Liver (tissue), 9 donors: Measurements from ENCODE around the gene GFI1. TPM values are rescaled to one million over a fixed set of nuclear protein-coding genes. Genes with fewer than 3 reads are reported as not detected.

Experiments
- DNase-seq: peaks from one replicate; pipeline ENCODE4 v3.0.0-alpha.2; 2017; ENCODE audit warnings: low spot score
- H3K27ac ChIP-seq, 2 donors: one replicate each; pipeline ENCODE4 v1.7.0; 2013; ENCODE audit warnings: inconsistent platforms in 2 of 2, low read length in 2 of 2, control low read depth in 1 of 2, low read depth in 1 of 2, mild to moderate bottlenecking in 1 of 2
- H3K27me3 ChIP-seq, 4 donors: one replicate each; pipeline versions ENCODE4 v1.6.1 to v1.7.0; 2013; ENCODE audit warnings: low read length in 3 of 4, inconsistent platforms in 1 of 4, mild to moderate bottlenecking in 1 of 4, moderate library complexity in 1 of 4; ENCODE audit not compliant: control insufficient read depth in 4 of 4, insufficient read depth in 4 of 4
- H3K36me3 ChIP-seq, 4 donors: one replicate each; pipeline versions ENCODE4 v1.6.1 to v1.7.0; 2013; ENCODE audit warnings: low read length in 3 of 4, mild to moderate bottlenecking in 3 of 4, low read depth in 1 of 4, moderate library complexity in 1 of 4; ENCODE audit not compliant: control insufficient read depth in 4 of 4, insufficient read depth in 3 of 4
- H3K4me1 ChIP-seq, 4 donors: one replicate each; pipeline versions ENCODE4 v1.6.1 to v1.7.0; 2013; ENCODE audit warnings: low read length in 3 of 4, mild to moderate bottlenecking in 3 of 4, moderate library complexity in 1 of 4; ENCODE audit not compliant: control insufficient read depth in 4 of 4, insufficient read depth in 4 of 4
- H3K4me3 ChIP-seq, 3 donors: one replicate each; pipeline versions ENCODE4 v1.6.1 to v1.7.0; 2013; ENCODE audit warnings: low read length in 3 of 3, control low read depth in 1 of 3, low read depth in 1 of 3, mild to moderate bottlenecking in 1 of 3
- H3K9ac ChIP-seq, 2 donors: one replicate each; pipeline ENCODE4 v1.7.0; 2013; ENCODE audit warnings: low read length in 2 of 2, mild to moderate bottlenecking in 2 of 2, moderate library complexity in 2 of 2, control low read depth in 1 of 2, low read depth in 1 of 2
- H3K9me3 ChIP-seq, 4 donors: one replicate each; pipeline versions ENCODE4 v1.6.1 to v1.7.0; 2013; ENCODE audit warnings: low read length in 3 of 4; ENCODE audit not compliant: control insufficient read depth in 4 of 4
- EGR1 ChIP-seq, 2 donors: IDR thresholded peaks; 2 replicates each; pipeline ENCODE4 v1.6.1; 2016 to 2018; ENCODE audit warnings: antibody characterized with exemption in 2 of 2, low read depth in 2 of 2
- FOXA1 ChIP-seq: IDR thresholded peaks from 2 replicates; pipeline ENCODE4 v1.6.1; 2016; ENCODE audit warnings: antibody characterized with exemption
- FOXA2 ChIP-seq: IDR thresholded peaks from 2 replicates; pipeline ENCODE4 v1.6.1; 2016; ENCODE audit warnings: antibody characterized with exemption
- GABPA ChIP-seq, 2 donors: IDR thresholded peaks in 1 of 2; conservative IDR thresholded peaks in 1 of 2; 2 replicates each; pipeline ENCODE4 v1.6.1; 2016; ENCODE audit warnings: antibody characterized with exemption in 2 of 2, mild to moderate bottlenecking in 1 of 2, moderate library complexity in 1 of 2
- HNF4A ChIP-seq, 2 donors: conservative IDR thresholded peaks; 2 replicates each; pipeline ENCODE4 v1.6.1; 2016; ENCODE audit warnings: antibody characterized with exemption in 2 of 2, mild to moderate bottlenecking in 2 of 2
- HNF4G ChIP-seq: IDR thresholded peaks from 2 replicates; pipeline ENCODE4 v1.6.1; 2016; ENCODE audit warnings: antibody characterized with exemption
- JUND ChIP-seq, 2 donors: IDR thresholded peaks; 2 replicates each; pipeline ENCODE4 v1.6.1; 2016; ENCODE audit warnings: antibody characterized with exemption in 2 of 2
- NR2F2 ChIP-seq: IDR thresholded peaks from 2 replicates; pipeline ENCODE4 v1.6.1; 2016; ENCODE audit warnings: antibody characterized with exemption
- RAD21 ChIP-seq, 2 donors: IDR thresholded peaks; 2 replicates each; pipeline ENCODE4 v1.6.1; 2016; ENCODE audit warnings: antibody characterized with exemption in 2 of 2, mild to moderate bottlenecking in 2 of 2
- RXRA ChIP-seq, 2 donors: IDR thresholded peaks; 2 replicates each; pipeline ENCODE4 v1.6.1; 2017 to 2018; ENCODE audit warnings: antibody characterized with exemption in 2 of 2, mild to moderate bottlenecking in 1 of 2
- SP1 ChIP-seq: IDR thresholded peaks from 2 replicates; pipeline ENCODE4 v1.6.1; 2018; ENCODE audit warnings: antibody characterized with exemption, mild to moderate bottlenecking
- TAF1 ChIP-seq: conservative IDR thresholded peaks from 2 replicates; pipeline ENCODE4 v1.6.1; 2016; ENCODE audit warnings: antibody characterized with exemption, mild to moderate bottlenecking
- YY1 ChIP-seq: IDR thresholded peaks from 2 replicates; pipeline ENCODE4 v1.6.1; 2016; ENCODE audit warnings: antibody characterized with exemption, mild to moderate bottlenecking
- WGBS: extraction: QIAGEN DNeasy Blood & Tissue Kit; methylation state at CpG from one replicate; pipeline ENCODE4 v1.1.7; 2013; 5-methylcytosine and 5-hydroxymethylcytosine counted together
- polyA plus RNA-seq, 2 donors: library from polyadenylated mRNA; stranded (reverse) in 1 of 2; unstranded in 1 of 2; fragments of 200-250 nt in 1 of 2; fragments of >200 nt in 1 of 2; fragmentation: Nextera tagmentation in 1 of 2; extraction: Ambion mirVana in 1 of 2; gene quantifications; one replicate each; pipeline versions ENCODE4 v1.2.1 to v1.2.3, GENCODE V29; 2013 to 2015
- total RNA-seq, 2 donors: library from RNA; depleted of rRNA; stranded (reverse); fragments of >200 nt; gene quantifications; one replicate each; pipeline ENCODE4 v1.2.3, GENCODE V29; 2014
- TF ChIP-seq, protein P1 (sequence below): IDR thresholded peaks from 2 replicates; pipeline ENCODE4 v1.6.1; 2016; ENCODE audit warnings: antibody characterized with exemption, mild to moderate bottlenecking
- TF ChIP-seq, protein P2 (sequence below): IDR thresholded peaks from 2 replicates; pipeline ENCODE4 v1.6.1; 2016; ENCODE audit warnings: antibody characterized with exemption
- TF ChIP-seq, protein P3 (sequence below): IDR thresholded peaks from 2 replicates; pipeline ENCODE4 v1.6.1; 2016; ENCODE audit warnings: antibody characterized with exemption
- TF ChIP-seq, protein P4 (sequence below): IDR thresholded peaks from 2 replicates; pipeline ENCODE4 v1.6.1; 2016; ENCODE audit warnings: antibody characterized with exemption
- TF ChIP-seq, protein P5 (sequence below): fragments of 150-350 bp; IDR thresholded peaks from 2 replicates; pipeline ENCODE4 v1.5.1; 2017; ENCODE audit warnings: improper control_type of control experiment, low read depth, low read length; ENCODE audit not compliant: missing input control
- donor health status: healthy.
- donor health status: healthy.
- donor health status: healthy.
- donor health status: healthy.
- donor health status: healthy.

GFI1 gene
- total and polyA plus RNA-seq, 4 donors, result 0.22 to 3.9 (median 0.55) TPM

DNA sequence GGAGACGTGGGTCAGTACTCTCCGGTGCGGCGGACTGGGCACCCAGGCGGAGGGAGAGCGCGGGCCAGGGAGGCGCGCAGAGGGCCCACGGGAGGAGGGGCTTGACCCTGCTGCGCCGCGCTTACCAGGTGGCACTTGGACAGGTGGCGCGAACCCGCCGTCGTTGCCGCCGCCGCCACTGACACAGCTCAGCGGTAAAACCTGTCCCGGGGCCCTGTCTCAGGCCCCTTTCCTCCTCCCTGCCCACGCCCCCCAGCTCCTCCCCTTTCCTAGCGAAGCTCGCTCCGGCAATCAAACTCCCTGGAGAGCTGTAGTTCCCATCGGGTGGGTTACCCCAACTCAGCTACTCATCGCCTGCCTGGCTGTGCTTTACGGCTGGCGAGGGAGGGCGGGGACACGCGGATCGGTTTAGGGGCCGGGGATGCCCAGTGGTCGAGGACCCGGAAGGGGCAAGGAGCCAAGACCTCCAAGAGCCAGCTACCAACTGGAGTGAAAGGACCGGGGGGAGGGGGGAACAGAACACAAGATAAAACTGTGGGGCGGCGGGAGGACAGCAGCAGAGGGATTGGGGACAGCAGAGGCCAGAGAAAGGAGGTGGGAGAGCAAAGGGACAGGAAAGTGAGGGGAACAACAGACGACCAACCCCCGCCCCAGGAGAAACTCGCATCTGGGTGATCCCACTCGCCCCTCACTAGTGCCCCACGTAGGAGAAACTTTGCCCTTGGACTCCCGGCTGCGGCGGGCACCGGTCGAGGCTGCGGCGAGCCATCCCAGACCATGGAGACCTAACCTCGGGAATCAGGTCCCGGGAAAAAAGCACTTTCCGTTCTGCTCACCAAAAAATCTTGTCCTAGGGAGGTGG is 2.9 kb downstream of the GFI1 start:
- 3% methylated on average over 56 of the region's 56 CpGs for whole genome bisulfite sequencing
- Histone ChIP-seq H3K4me3 (peak overlapping the region in 2 of 3 donors; percentile 32 to 71), H3K27me3 (peaks cover 0 to 14% (median 3%) of the 10 kb centered on the region in 4 donors), H3K4me1 (peaks cover 28 to 62% (median 54%) of the 10 kb centered on the region in 4 donors), H3K9ac (no peak overlapping the region), H3K27ac (no peak overlapping the region), H3K36me3 (no peaks in the 10 kb centered on the region), H3K9me3 (no peaks in the 10 kb centered on the region)
- DNase-seq, result no peak
- TF ChIP-seq, protein P1, sequence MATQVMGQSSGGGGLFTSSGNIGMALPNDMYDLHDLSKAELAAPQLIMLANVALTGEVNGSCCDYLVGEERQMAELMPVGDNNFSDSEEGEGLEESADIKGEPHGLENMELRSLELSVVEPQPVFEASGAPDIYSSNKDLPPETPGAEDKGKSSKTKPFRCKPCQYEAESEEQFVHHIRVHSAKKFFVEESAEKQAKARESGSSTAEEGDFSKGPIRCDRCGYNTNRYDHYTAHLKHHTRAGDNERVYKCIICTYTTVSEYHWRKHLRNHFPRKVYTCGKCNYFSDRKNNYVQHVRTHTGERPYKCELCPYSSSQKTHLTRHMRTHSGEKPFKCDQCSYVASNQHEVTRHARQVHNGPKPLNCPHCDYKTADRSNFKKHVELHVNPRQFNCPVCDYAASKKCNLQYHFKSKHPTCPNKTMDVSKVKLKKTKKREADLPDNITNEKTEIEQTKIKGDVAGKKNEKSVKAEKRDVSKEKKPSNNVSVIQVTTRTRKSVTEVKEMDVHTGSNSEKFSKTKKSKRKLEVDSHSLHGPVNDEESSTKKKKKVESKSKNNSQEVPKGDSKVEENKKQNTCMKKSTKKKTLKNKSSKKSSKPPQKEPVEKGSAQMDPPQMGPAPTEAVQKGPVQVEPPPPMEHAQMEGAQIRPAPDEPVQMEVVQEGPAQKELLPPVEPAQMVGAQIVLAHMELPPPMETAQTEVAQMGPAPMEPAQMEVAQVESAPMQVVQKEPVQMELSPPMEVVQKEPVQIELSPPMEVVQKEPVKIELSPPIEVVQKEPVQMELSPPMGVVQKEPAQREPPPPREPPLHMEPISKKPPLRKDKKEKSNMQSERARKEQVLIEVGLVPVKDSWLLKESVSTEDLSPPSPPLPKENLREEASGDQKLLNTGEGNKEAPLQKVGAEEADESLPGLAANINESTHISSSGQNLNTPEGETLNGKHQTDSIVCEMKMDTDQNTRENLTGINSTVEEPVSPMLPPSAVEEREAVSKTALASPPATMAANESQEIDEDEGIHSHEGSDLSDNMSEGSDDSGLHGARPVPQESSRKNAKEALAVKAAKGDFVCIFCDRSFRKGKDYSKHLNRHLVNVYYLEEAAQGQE, result no peak
- TF ChIP-seq SP1 (no peak), HNF4G (no peak), FOXA1 (no peak), GABPA (IDR thresholded peaks at IDR 0.05 in 1 of 2, conservative IDR thresholded peaks at IDR 0.05 in 1 of 2) (no peak), YY1 (no peak), RXRA (IDR thresholded peaks at IDR 0.05) (no peak), HNF4A (conservative IDR thresholded peaks at IDR 0.05) (no peak), JUND (IDR thresholded peaks at IDR 0.05) (no peak), TAF1 (no peak), RAD21 (IDR thresholded peaks at IDR 0.05) (no peak), EGR1 (IDR thresholded peaks at IDR 0.05; ENCODE audit: low read depth in 2 of 2) (no peak), FOXA2 (no peak), NR2F2 (no peak)
- TF ChIP-seq, protein P2, sequence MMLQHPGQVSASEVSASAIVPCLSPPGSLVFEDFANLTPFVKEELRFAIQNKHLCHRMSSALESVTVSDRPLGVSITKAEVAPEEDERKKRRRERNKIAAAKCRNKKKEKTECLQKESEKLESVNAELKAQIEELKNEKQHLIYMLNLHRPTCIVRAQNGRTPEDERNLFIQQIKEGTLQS, result no peak
- TF ChIP-seq, protein P3, sequence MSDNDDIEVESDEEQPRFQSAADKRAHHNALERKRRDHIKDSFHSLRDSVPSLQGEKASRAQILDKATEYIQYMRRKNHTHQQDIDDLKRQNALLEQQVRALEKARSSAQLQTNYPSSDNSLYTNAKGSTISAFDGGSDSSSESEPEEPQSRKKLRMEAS, result no peak
- TF ChIP-seq, protein P4, sequence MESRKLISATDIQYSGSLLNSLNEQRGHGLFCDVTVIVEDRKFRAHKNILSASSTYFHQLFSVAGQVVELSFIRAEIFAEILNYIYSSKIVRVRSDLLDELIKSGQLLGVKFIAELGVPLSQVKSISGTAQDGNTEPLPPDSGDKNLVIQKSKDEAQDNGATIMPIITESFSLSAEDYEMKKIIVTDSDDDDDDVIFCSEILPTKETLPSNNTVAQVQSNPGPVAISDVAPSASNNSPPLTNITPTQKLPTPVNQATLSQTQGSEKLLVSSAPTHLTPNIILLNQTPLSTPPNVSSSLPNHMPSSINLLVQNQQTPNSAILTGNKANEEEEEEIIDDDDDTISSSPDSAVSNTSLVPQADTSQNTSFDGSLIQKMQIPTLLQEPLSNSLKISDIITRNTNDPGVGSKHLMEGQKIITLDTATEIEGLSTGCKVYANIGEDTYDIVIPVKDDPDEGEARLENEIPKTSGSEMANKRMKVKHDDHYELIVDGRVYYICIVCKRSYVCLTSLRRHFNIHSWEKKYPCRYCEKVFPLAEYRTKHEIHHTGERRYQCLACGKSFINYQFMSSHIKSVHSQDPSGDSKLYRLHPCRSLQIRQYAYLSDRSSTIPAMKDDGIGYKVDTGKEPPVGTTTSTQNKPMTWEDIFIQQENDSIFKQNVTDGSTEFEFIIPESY, result no peak
- TF ChIP-seq, protein P5, sequence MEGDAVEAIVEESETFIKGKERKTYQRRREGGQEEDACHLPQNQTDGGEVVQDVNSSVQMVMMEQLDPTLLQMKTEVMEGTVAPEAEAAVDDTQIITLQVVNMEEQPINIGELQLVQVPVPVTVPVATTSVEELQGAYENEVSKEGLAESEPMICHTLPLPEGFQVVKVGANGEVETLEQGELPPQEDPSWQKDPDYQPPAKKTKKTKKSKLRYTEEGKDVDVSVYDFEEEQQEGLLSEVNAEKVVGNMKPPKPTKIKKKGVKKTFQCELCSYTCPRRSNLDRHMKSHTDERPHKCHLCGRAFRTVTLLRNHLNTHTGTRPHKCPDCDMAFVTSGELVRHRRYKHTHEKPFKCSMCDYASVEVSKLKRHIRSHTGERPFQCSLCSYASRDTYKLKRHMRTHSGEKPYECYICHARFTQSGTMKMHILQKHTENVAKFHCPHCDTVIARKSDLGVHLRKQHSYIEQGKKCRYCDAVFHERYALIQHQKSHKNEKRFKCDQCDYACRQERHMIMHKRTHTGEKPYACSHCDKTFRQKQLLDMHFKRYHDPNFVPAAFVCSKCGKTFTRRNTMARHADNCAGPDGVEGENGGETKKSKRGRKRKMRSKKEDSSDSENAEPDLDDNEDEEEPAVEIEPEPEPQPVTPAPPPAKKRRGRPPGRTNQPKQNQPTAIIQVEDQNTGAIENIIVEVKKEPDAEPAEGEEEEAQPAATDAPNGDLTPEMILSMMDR, result no peak
